GM23248 (cell line): ENCODE measurements around the gene BAIAP2L2.

Experiments used
- EZH2 ChIP-seq: fragments of 200-600 bp; sonication (generic); IDR thresholded peaks from 2 replicates; pipeline ENCODE4 v1.6.1; 2018; ENCODE audit warnings: antibody characterized with exemption, mild to moderate bottlenecking; ENCODE audit not compliant: insufficient read depth, poor library complexity, severe bottlenecking
- EZH2phosphoT487 ChIP-seq: fragments of 200-600 bp; sonication (generic); IDR thresholded peaks from 2 replicates; pipeline ENCODE4 v1.6.1; 2018; ENCODE audit warnings: antibody characterized with exemption, moderate library complexity, mild to moderate bottlenecking, low read depth; ENCODE audit not compliant: insufficient read depth

DNA sequence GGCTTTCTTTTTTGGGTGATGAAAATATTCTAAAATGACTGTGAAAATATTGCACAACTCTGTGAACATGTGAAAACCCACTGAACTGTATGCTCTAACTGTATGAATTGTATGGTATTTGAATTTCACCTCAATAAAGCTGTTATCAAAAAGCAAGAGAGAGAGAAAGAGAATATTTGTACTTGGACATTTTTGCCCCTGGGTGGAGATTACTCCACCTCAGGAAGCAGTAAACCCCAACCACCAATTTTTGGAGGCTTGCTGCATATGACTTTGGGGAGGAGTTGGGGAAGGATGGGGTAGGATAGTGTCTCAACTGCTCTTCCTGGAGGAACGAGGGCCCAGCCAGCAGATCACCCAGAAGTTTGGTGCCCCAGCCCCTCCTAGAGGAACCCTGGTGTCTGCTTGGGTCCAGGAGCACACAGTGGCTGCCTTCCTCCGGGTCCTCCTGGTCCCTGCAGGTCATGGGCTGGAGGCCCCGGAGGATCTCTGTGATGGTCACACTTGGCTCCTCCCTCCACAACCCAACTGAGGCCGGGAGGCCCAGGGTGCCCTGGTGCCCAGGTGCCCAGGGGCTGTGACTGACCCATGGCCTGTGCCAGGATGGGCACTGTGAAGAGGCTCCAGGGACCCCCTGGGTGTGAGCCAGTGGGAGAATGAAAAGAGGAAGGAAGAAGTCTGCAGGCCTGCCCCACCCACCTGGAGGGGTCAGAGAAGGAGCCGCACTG is 68.6 kb downstream of the BAIAP2L2 start:
- TF ChIP-seq EZH2phosphoT487 (no peak), EZH2 (no peak)
